Measurements from ENCODE around the gene TPX2.
"Not testable (repeated sequence)": the region's sequence is repeated elsewhere in the genome, so short reads cannot be mapped to it uniquely, and the experiment has no call there.

TPX2 gene

GRCh38 chr20:31797364-31797763, 58.3 kb downstream of the TPX2 start:
- peaks cover 0 to 17% of the 10 kb centered on the region in 2 donors for H3K36me3 ChIP-seq (ENCODE audit: control insufficient read depth in 2 of 2, insufficient read depth in 2 of 2, low read length in 2 of 2)
- H3K4me3 ChIP-seq (ENCODE audit: low read length in 2 of 2) = no peak overlapping the region
- no peak overlapping the region for H3K27ac ChIP-seq (ENCODE audit: low read depth in 2 of 2, low read length in 2 of 2)
- no peaks in the 10 kb centered on the region for H3K9me3 ChIP-seq (ENCODE audit: control insufficient read depth in 2 of 2, low read length in 2 of 2)
- no peaks in the 10 kb centered on the region for H3K4me1 ChIP-seq (ENCODE audit: control insufficient read depth in 2 of 2, insufficient read depth in 2 of 2, low read length in 2 of 2)
- no peaks in the 10 kb centered on the region for H3K27me3 ChIP-seq (ENCODE audit: control insufficient read depth in 2 of 2, insufficient read depth in 2 of 2, low read length in 2 of 2)
- H3K9ac ChIP-seq (ENCODE audit: low read depth in 1 of 2, low read length in 2 of 2) = no peak overlapping the region

- Histone ChIP-seq H3K9me3 (ENCODE audit: control insufficient read depth in 2 of 2, low read length in 2 of 2) (no peaks in the 10 kb centered on the region), H3K4me3 (ENCODE audit: low read length in 2 of 2) (no peak overlapping the region), H3K27me3 (ENCODE audit: control insufficient read depth in 2 of 2, insufficient read depth in 2 of 2, low read length in 2 of 2) (no peaks in the 10 kb centered on the region), H3K27ac (ENCODE audit: low read depth in 2 of 2, low read length in 2 of 2) (no peak overlapping the region), H3K4me1 (ENCODE audit: control insufficient read depth in 2 of 2, insufficient read depth in 2 of 2, low read length in 2 of 2) (no peaks in the 10 kb centered on the region), H3K36me3 (ENCODE audit: control insufficient read depth in 2 of 2, insufficient read depth in 2 of 2, low read length in 2 of 2) (peaks cover 0 to 12% of the 10 kb centered on the region in 2 donors), H3K9ac (ENCODE audit: low read depth in 1 of 2, low read length in 2 of 2) (no peak overlapping the region)
Observed at GRCh38 chr20:31801508-31801907, 62.4 kb downstream of the TPX2 start.

GRCh38 chr20:31803552-31804291, 64.6 kb downstream of the TPX2 start:
- H3K4me1 ChIP-seq (ENCODE audit: control insufficient read depth in 2 of 2, insufficient read depth in 2 of 2, low read length in 2 of 2) = no peaks in the 10 kb centered on the region
- H3K36me3 ChIP-seq (ENCODE audit: control insufficient read depth in 2 of 2, insufficient read depth in 2 of 2, low read length in 2 of 2) = peaks cover 0 to 2% of the 10 kb centered on the region in 2 donors
- H3K27ac ChIP-seq (ENCODE audit: low read depth in 2 of 2, low read length in 2 of 2) = no peak overlapping the region
- H3K9ac ChIP-seq (ENCODE audit: low read depth in 1 of 2, low read length in 2 of 2) = no peak overlapping the region
- H3K9me3 ChIP-seq (ENCODE audit: control insufficient read depth in 2 of 2, low read length in 2 of 2) = no peaks in the 10 kb centered on the region
- no peaks in the 10 kb centered on the region for H3K27me3 ChIP-seq (ENCODE audit: control insufficient read depth in 2 of 2, insufficient read depth in 2 of 2, low read length in 2 of 2)
- H3K4me3 ChIP-seq (ENCODE audit: low read length in 2 of 2) = no peak overlapping the region

- no peak overlapping the region for H3K4me3 ChIP-seq (ENCODE audit: low read length in 2 of 2)
- no peak overlapping the region for H3K9ac ChIP-seq (ENCODE audit: low read depth in 1 of 2, low read length in 2 of 2)
- H3K27ac ChIP-seq (ENCODE audit: low read depth in 2 of 2, low read length in 2 of 2) = no peak overlapping the region
- no peaks in the 10 kb centered on the region for H3K4me1 ChIP-seq (ENCODE audit: control insufficient read depth in 2 of 2, insufficient read depth in 2 of 2, low read length in 2 of 2)
- no peaks in the 10 kb centered on the region for H3K36me3 ChIP-seq (ENCODE audit: control insufficient read depth in 2 of 2, insufficient read depth in 2 of 2, low read length in 2 of 2)
- H3K9me3 ChIP-seq (ENCODE audit: control insufficient read depth in 2 of 2, low read length in 2 of 2) = no peaks in the 10 kb centered on the region
- H3K27me3 ChIP-seq (ENCODE audit: control insufficient read depth in 2 of 2, insufficient read depth in 2 of 2, low read length in 2 of 2) = no peaks in the 10 kb centered on the region
Observed at GRCh38 chr20:31806564-31807355, 67.7 kb downstream of the TPX2 start.

GRCh38 chr20:31808481-31808880, 69.4 kb downstream of the TPX2 start:
- H3K9ac ChIP-seq (ENCODE audit: low read depth in 1 of 2, low read length in 2 of 2) = no peak overlapping the region
- no peak overlapping the region for H3K27ac ChIP-seq (ENCODE audit: low read depth in 2 of 2, low read length in 2 of 2)
- H3K4me1 ChIP-seq (ENCODE audit: control insufficient read depth in 2 of 2, insufficient read depth in 2 of 2, low read length in 2 of 2) = no peaks in the 10 kb centered on the region
- H3K36me3 ChIP-seq (ENCODE audit: control insufficient read depth in 2 of 2, insufficient read depth in 2 of 2, low read length in 2 of 2) = no peaks in the 10 kb centered on the region
- H3K27me3 ChIP-seq (ENCODE audit: control insufficient read depth in 2 of 2, insufficient read depth in 2 of 2, low read length in 2 of 2) = no peaks in the 10 kb centered on the region
- H3K9me3 ChIP-seq (ENCODE audit: control insufficient read depth in 2 of 2, low read length in 2 of 2) = no peaks in the 10 kb centered on the region
- H3K4me3 ChIP-seq (ENCODE audit: low read length in 2 of 2) = no peak overlapping the region

- Histone ChIP-seq H3K9me3 (ENCODE audit: control insufficient read depth in 2 of 2, low read length in 2 of 2) (no peaks in the 10 kb centered on the region), H3K27ac (ENCODE audit: low read depth in 2 of 2, low read length in 2 of 2) (no peak overlapping the region), H3K4me3 (ENCODE audit: low read length in 2 of 2) (no peak overlapping the region), H3K9ac (ENCODE audit: low read depth in 1 of 2, low read length in 2 of 2) (no peak overlapping the region), H3K4me1 (ENCODE audit: control insufficient read depth in 2 of 2, insufficient read depth in 2 of 2, low read length in 2 of 2) (no peaks in the 10 kb centered on the region), H3K27me3 (ENCODE audit: control insufficient read depth in 2 of 2, insufficient read depth in 2 of 2, low read length in 2 of 2) (no peaks in the 10 kb centered on the region), H3K36me3 (ENCODE audit: control insufficient read depth in 2 of 2, insufficient read depth in 2 of 2, low read length in 2 of 2) (no peaks in the 10 kb centered on the region)
Observed at GRCh38 chr20:31809661-31810060, 70.6 kb downstream of the TPX2 start.

- H3K36me3 ChIP-seq (ENCODE audit: control insufficient read depth in 2 of 2, insufficient read depth in 2 of 2, low read length in 2 of 2) = no peaks in the 10 kb centered on the region
- H3K27me3 ChIP-seq (ENCODE audit: control insufficient read depth in 2 of 2, insufficient read depth in 2 of 2, low read length in 2 of 2) = no peaks in the 10 kb centered on the region
- H3K4me3 ChIP-seq (ENCODE audit: low read length in 2 of 2) = no peak overlapping the region
- H3K4me1 ChIP-seq (ENCODE audit: control insufficient read depth in 2 of 2, insufficient read depth in 2 of 2, low read length in 2 of 2) = peaks cover 7% of the 10 kb centered on the region in 2 donors
- no peaks in the 10 kb centered on the region for H3K9me3 ChIP-seq (ENCODE audit: control insufficient read depth in 2 of 2, low read length in 2 of 2)
- no peak overlapping the region for H3K9ac ChIP-seq (ENCODE audit: low read depth in 1 of 2, low read length in 2 of 2)
- no peak overlapping the region for H3K27ac ChIP-seq (ENCODE audit: low read depth in 2 of 2, low read length in 2 of 2)
Observed at GRCh38 chr20:31811198-31811597, 72.1 kb downstream of the TPX2 start.

- H3K27me3 ChIP-seq (ENCODE audit: control insufficient read depth in 2 of 2, insufficient read depth in 2 of 2, low read length in 2 of 2) = no peaks in the 10 kb centered on the region
- H3K4me1 ChIP-seq (ENCODE audit: control insufficient read depth in 2 of 2, insufficient read depth in 2 of 2, low read length in 2 of 2) = peaks cover 7% of the 10 kb centered on the region in 2 donors
- H3K36me3 ChIP-seq (ENCODE audit: control insufficient read depth in 2 of 2, insufficient read depth in 2 of 2, low read length in 2 of 2) = no peaks in the 10 kb centered on the region
- no peak overlapping the region for H3K27ac ChIP-seq (ENCODE audit: low read depth in 2 of 2, low read length in 2 of 2)
- H3K9me3 ChIP-seq (ENCODE audit: control insufficient read depth in 2 of 2, low read length in 2 of 2) = no peaks in the 10 kb centered on the region
- no peak overlapping the region for H3K4me3 ChIP-seq (ENCODE audit: low read length in 2 of 2)
- H3K9ac ChIP-seq (ENCODE audit: low read depth in 1 of 2, low read length in 2 of 2) = no peak overlapping the region
Observed at GRCh38 chr20:31811796-31812728, 73.0 kb downstream of the TPX2 start.

- H3K4me1 ChIP-seq (ENCODE audit: control insufficient read depth in 2 of 2, insufficient read depth in 2 of 2, low read length in 2 of 2) = peaks cover 7% of the 10 kb centered on the region in 2 donors
Observed at GRCh38 chr20:31813611-31814010, 74.5 kb downstream of the TPX2 start.

GRCh38 chr20:31814142-31814541, 75.1 kb downstream of the TPX2 start:
- not testable (repeated sequence) for H3K27me3 ChIP-seq (ENCODE audit: control insufficient read depth in 2 of 2, insufficient read depth in 2 of 2, low read length in 2 of 2); H3K9ac ChIP-seq (ENCODE audit: low read depth in 1 of 2, low read length in 2 of 2); H3K4me1 ChIP-seq (ENCODE audit: control insufficient read depth in 2 of 2, insufficient read depth in 2 of 2, low read length in 2 of 2); H3K27ac ChIP-seq (ENCODE audit: low read depth in 2 of 2, low read length in 2 of 2); H3K4me3 ChIP-seq (ENCODE audit: low read length in 2 of 2); H3K9me3 ChIP-seq (ENCODE audit: control insufficient read depth in 2 of 2, low read length in 2 of 2); H3K36me3 ChIP-seq (ENCODE audit: control insufficient read depth in 2 of 2, insufficient read depth in 2 of 2, low read length in 2 of 2)

More at GRCh38 chr20:31813611-31814010, 74.5 kb downstream of the TPX2 start:
- Histone ChIP-seq H3K36me3 (ENCODE audit: control insufficient read depth in 2 of 2, insufficient read depth in 2 of 2, low read length in 2 of 2) (no peaks in the 10 kb centered on the region), H3K9ac (ENCODE audit: low read depth in 1 of 2, low read length in 2 of 2) (no peak overlapping the region), H3K4me3 (ENCODE audit: low read length in 2 of 2) (no peak overlapping the region), H3K9me3 (ENCODE audit: control insufficient read depth in 2 of 2, low read length in 2 of 2) (no peaks in the 10 kb centered on the region), H3K27ac (ENCODE audit: low read depth in 2 of 2, low read length in 2 of 2) (no peak overlapping the region), H3K27me3 (ENCODE audit: control insufficient read depth in 2 of 2, insufficient read depth in 2 of 2, low read length in 2 of 2) (no peaks in the 10 kb centered on the region)
